HCT116 (cell line): ENCODE data around the gene RSPH6A.

Experiments used
- CTCF ChIP-seq, 3 experiments: fragments of 200-600 bp in 1 of 3; sonication (generic) in 1 of 3; IDR thresholded peaks in 2 of 3; conservative IDR thresholded peaks in 1 of 3; 2 replicates each; pipeline ENCODE4 v1.5.1; 2012 to 2017; ENCODE audit warnings: low read depth in 2 of 3, low read length in 2 of 3, antibody characterized with exemption in 1 of 3, borderline replicate concordance in 1 of 3, control low read depth in 1 of 3, mild to moderate bottlenecking in 1 of 3, mixed read lengths in 1 of 3, mixed run types in 1 of 3, moderate library complexity in 1 of 3; ENCODE audit not compliant: insufficient read depth in 1 of 3
- POLR2A ChIP-seq: IDR thresholded peaks from 2 replicates; pipeline ENCODE4 v1.7.0; 2011; ENCODE audit warnings: borderline replicate concordance; ENCODE audit not compliant: insufficient read depth, insufficient read length; ENCODE audit errors: extremely low read depth
- POLR2AphosphoS5 ChIP-seq: IDR thresholded peaks from 2 replicates; pipeline ENCODE4 v1.6.1; 2011; ENCODE audit warnings: mild to moderate bottlenecking, low read depth, low read length, moderate library complexity

GRCh38 chr19:45747513-45747912 is 67.6 kb downstream of the RSPH6A start:
- TF ChIP-seq CTCF (IDR thresholded peaks at IDR 0.05 in 2 of 3, conservative IDR thresholded peaks at IDR 0.05 in 1 of 3; ENCODE audit: borderline replicate concordance in 1 of 3, insufficient read depth in 1 of 3, low read depth in 2 of 3, low read length in 2 of 3) (no peak), POLR2AphosphoS5 (no peak), POLR2A (no peak)
